Keratinocyte (primary cell): ENCODE results near the gene TAS1R3. TPM values are rescaled to one million over a fixed set of nuclear protein-coding genes. Genes with fewer than 3 reads are reported as not detected.

Experiments used
- DNase-seq: peaks from one replicate; pipeline ENCODE4 v3.0.0-alpha.2; 2011; ENCODE audit warnings: low read depth, missing footprints, low spot score
- FAIRE-seq: peaks from 2 replicates; lab custom pipeline; 2011; peaks lifted over from hg19 to GRCh38; lab: Jason Lieb, UNC
- H2AFZ ChIP-seq: 2 replicates; pipeline ENCODE4 v1.6.0; 2012; ENCODE audit warnings: low read length, control low read depth, inconsistent platforms; ENCODE audit not compliant: control insufficient read depth
- H3K27ac ChIP-seq: 2 replicates; pipeline ENCODE4 v1.5.1; 2011; ENCODE audit warnings: low read length; ENCODE audit not compliant: control insufficient read depth, insufficient read depth
- H3K27me3 ChIP-seq: 3 replicates; pipeline ENCODE4 v1.6.0; 2011; ENCODE audit warnings: low read length; ENCODE audit not compliant: control insufficient read depth, insufficient read depth; ENCODE audit errors: extremely low read depth
- H3K36me3 ChIP-seq, 2 experiments: 2 replicates in 1 of 2; 3 replicates in 1 of 2; pipeline ENCODE4 v1.5.1; 2011; ENCODE audit warnings: low read length in 2 of 2, mild to moderate bottlenecking in 1 of 2; ENCODE audit not compliant: control insufficient read depth in 2 of 2, insufficient read depth in 2 of 2; ENCODE audit errors: extremely low read depth in 1 of 2
- H3K4me1 ChIP-seq: 3 replicates; pipeline ENCODE4 v1.5.1; 2011; ENCODE audit warnings: low read length; ENCODE audit not compliant: control insufficient read depth, insufficient read depth; ENCODE audit errors: extremely low read depth
- H3K4me2 ChIP-seq: 3 replicates; pipeline ENCODE4 v1.6.0; 2011; ENCODE audit warnings: low read depth, low read length; ENCODE audit not compliant: control insufficient read depth, insufficient read depth; ENCODE audit errors: extremely low read depth
- H3K4me3 ChIP-seq, 3 experiments: fragments of 200-600 bp in 1 of 3; sonication (generic) in 1 of 3; 2 replicates in 2 of 3; 3 replicates in 1 of 3; pipeline ENCODE4 v1.5.1; 2011 to 2016; ENCODE audit warnings: low read length in 3 of 3, mild to moderate bottlenecking in 3 of 3, control low read depth in 2 of 3, inconsistent platforms in 1 of 3, low read depth in 1 of 3, mixed read lengths in 1 of 3, mixed run types in 1 of 3, moderate library complexity in 1 of 3; ENCODE audit not compliant: control insufficient read depth in 2 of 3, insufficient read depth in 2 of 3; ENCODE audit errors: extremely low read depth in 1 of 3
- H3K79me2 ChIP-seq: 2 replicates; pipeline ENCODE4 v1.6.0; 2012; ENCODE audit warnings: low read length; ENCODE audit not compliant: control insufficient read depth, insufficient read depth
- H3K9ac ChIP-seq: 3 replicates; pipeline ENCODE4 v1.6.0; 2011; ENCODE audit warnings: low read length; ENCODE audit not compliant: control insufficient read depth, insufficient read depth; ENCODE audit errors: extremely low read depth
- H3K9me1 ChIP-seq: 3 replicates; pipeline ENCODE4 v1.6.0; 2011; ENCODE audit warnings: low read length; ENCODE audit not compliant: control insufficient read depth, insufficient read depth; ENCODE audit errors: extremely low read depth
- H3K9me3 ChIP-seq: 2 replicates; pipeline ENCODE4 v1.5.1; 2012; ENCODE audit warnings: low read depth, low read length; ENCODE audit not compliant: control insufficient read depth
- H4K20me1 ChIP-seq: 3 replicates; pipeline ENCODE4 v1.6.0; 2011; ENCODE audit warnings: low read length; ENCODE audit not compliant: control insufficient read depth, insufficient read depth; ENCODE audit errors: extremely low read depth
- EZH2 ChIP-seq: IDR thresholded peaks from one replicate; pipeline ENCODE4 v1.6.1; 2012; ENCODE audit warnings: inconsistent platforms, mild to moderate bottlenecking, low read length, moderate library complexity
- dilution Hi-C: fragments of 300-500 bp; cut with MboI; formaldehyde crosslinking; loops from one replicate; pipeline ENCODE4 v1.7.0; 2020; ENCODE audit warnings: low sequenced_read_pairs; ENCODE audit not compliant: extremely low pct_ligation_motif_present
- polyA plus RNA-seq, 5 experiments: library from polyadenylated mRNA; depleted of rRNA in 3 of 5; stranded (reverse) in 3 of 5; stranded (forward) in 1 of 5; unstranded in 1 of 5; fragments of >200 nt; gene quantifications; 1 replicate in 1 of 5; 2 replicates in 3 of 5; 3 replicates in 1 of 5; pipeline versions ENCODE4 v1.2.1 to v1.2.3, GENCODE V29; 2011 to 2012; ENCODE audit warnings: missing spikeins in 2 of 5, low read depth in 1 of 5, low replicate concordance in 1 of 5
- TF ChIP-seq, protein P1 (sequence below), 3 experiments: IDR thresholded peaks in 1 of 3; conservative IDR thresholded peaks in 1 of 3; optimal IDR thresholded peaks in 1 of 3; 2 replicates in 2 of 3; 3 replicates in 1 of 3; pipeline versions ENCODE3 to v1.5.1; 2011; ENCODE audit warnings: low read length in 3 of 3, mild to moderate bottlenecking in 3 of 3, moderate library complexity in 2 of 3, control low read depth in 1 of 3, inconsistent platforms in 1 of 3; ENCODE audit not compliant: insufficient read depth in 2 of 3; ENCODE audit errors: extremely low read depth in 1 of 3

The TAS1R3 gene
- polyA plus RNA-seq, 1 donor (not counting 4 experiments of a cell fraction or from before 2014, with no cell fraction given): 0.04 TPM

DNA sequence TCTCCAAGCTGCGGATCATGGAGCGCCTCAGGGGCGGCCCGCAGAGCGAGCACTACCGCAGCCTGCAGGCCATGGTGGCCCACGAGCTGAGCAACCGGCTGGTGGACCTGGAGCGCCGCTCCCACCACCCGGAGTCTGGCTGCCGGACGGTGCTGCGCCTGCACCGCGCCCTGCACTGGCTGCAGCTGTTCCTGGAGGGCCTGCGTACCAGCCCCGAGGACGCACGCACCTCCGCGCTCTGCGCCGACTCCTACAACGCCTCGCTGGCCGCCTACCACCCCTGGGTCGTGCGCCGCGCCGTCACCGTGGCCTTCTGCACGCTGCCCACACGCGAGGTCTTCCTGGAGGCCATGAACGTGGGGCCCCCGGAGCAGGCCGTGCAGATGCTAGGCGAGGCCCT lies 3.8 kb upstream of the TAS1R3 start:
- H3K36me3 ChIP-seq: peaks cover 9 to 12% of the 10 kb centered on the region in 2 experiments
- H3K4me1 ChIP-seq: peaks cover 29% of the 10 kb centered on the region
- dilution Hi-C loops: no loop called here
- no peak overlapping the region for H3K4me3 ChIP-seq
- no peak overlapping the region for H3K27ac ChIP-seq
- peaks cover 3% of the 10 kb centered on the region for H4K20me1 ChIP-seq
- no peak overlapping the region for H3K9ac ChIP-seq
- H3K9me1 ChIP-seq: no peaks in the 10 kb centered on the region
- TF ChIP-seq, protein P1, sequence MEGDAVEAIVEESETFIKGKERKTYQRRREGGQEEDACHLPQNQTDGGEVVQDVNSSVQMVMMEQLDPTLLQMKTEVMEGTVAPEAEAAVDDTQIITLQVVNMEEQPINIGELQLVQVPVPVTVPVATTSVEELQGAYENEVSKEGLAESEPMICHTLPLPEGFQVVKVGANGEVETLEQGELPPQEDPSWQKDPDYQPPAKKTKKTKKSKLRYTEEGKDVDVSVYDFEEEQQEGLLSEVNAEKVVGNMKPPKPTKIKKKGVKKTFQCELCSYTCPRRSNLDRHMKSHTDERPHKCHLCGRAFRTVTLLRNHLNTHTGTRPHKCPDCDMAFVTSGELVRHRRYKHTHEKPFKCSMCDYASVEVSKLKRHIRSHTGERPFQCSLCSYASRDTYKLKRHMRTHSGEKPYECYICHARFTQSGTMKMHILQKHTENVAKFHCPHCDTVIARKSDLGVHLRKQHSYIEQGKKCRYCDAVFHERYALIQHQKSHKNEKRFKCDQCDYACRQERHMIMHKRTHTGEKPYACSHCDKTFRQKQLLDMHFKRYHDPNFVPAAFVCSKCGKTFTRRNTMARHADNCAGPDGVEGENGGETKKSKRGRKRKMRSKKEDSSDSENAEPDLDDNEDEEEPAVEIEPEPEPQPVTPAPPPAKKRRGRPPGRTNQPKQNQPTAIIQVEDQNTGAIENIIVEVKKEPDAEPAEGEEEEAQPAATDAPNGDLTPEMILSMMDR (optimal IDR thresholded peaks at IDR 0.05 in 1 of 3, IDR thresholded peaks at IDR 0.05 in 1 of 3, conservative IDR thresholded peaks at IDR 0.05 in 1 of 3; ENCODE audit: extremely low read depth in 1 of 3, insufficient read depth in 2 of 3, low read length in 3 of 3): no peak
- TF ChIP-seq EZH2: no peak
- H3K79me2 ChIP-seq: peaks cover 44% of the 10 kb centered on the region
- H3K27me3 ChIP-seq: peaks cover 8% of the 10 kb centered on the region
- H2AFZ ChIP-seq: no peak overlapping the region
- no peak for FAIRE-seq
- DNase-seq: no peak
- H3K4me2 ChIP-seq: no peak overlapping the region
- peaks cover 4% of the 10 kb centered on the region for H3K9me3 ChIP-seq

DNA sequence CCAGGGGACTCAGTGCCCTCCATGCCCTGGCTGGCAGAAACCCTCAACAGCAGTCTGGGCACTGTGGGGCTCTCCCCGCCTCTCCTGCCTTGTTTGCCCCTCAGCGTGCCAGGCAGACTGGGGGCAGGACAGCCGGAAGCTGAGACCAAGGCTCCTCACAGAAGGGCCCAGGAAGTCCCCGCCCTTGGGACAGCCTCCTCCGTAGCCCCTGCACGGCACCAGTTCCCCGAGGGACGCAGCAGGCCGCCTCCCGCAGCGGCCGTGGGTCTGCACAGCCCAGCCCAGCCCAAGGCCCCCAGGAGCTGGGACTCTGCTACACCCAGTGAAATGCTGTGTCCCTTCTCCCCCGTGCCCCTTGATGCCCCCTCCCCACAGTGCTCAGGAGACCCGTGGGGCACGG lies 2.8 kb upstream of the TAS1R3 start:
- peaks cover 36% of the 10 kb centered on the region for H3K79me2 ChIP-seq
- H2AFZ ChIP-seq: no peak overlapping the region
- no peak overlapping the region for H3K4me2 ChIP-seq
- H3K9ac ChIP-seq: no peak overlapping the region
- peaks cover 3 to 11% of the 10 kb centered on the region in 2 experiments for H3K36me3 ChIP-seq
- dilution Hi-C loops: no loop called here
- H3K27ac ChIP-seq: no peak overlapping the region
- H3K9me1 ChIP-seq: no peaks in the 10 kb centered on the region
- peaks cover 4% of the 10 kb centered on the region for H3K9me3 ChIP-seq
- peaks cover 10% of the 10 kb centered on the region for H4K20me1 ChIP-seq
- FAIRE-seq: no peak
- DNase-seq: no peak
- H3K27me3 ChIP-seq: peaks cover 11% of the 10 kb centered on the region
- no peak overlapping the region for H3K4me3 ChIP-seq
- TF ChIP-seq, protein P1 (optimal IDR thresholded peaks at IDR 0.05 in 1 of 3, IDR thresholded peaks at IDR 0.05 in 1 of 3, conservative IDR thresholded peaks at IDR 0.05 in 1 of 3; ENCODE audit: extremely low read depth in 1 of 3, insufficient read depth in 2 of 3, low read length in 3 of 3): no peak
- TF ChIP-seq EZH2: no peak
- H3K4me1 ChIP-seq: peaks cover 34% of the 10 kb centered on the region
